HG03520 (cell line): Measurements from ENCODE around the gene PLPP3.
A peak's percentile ranks its signal among the peaks of the same experiment; 100 is the strongest.

Experiments
- ATAC-seq: cut with Tn5 transposase; IDR thresholded peaks from one replicate; pipeline ENCODE4 v1.9.1; 2021; ENCODE audit warnings: mild to moderate bottlenecking, moderate library complexity; ENCODE audit not compliant: unreplicated experiment

PLPP3 gene

GRCh38 chr1:56501426-56501825 is 77.9 kb downstream of the PLPP3 start:
- ATAC-seq = no peak

DNA sequence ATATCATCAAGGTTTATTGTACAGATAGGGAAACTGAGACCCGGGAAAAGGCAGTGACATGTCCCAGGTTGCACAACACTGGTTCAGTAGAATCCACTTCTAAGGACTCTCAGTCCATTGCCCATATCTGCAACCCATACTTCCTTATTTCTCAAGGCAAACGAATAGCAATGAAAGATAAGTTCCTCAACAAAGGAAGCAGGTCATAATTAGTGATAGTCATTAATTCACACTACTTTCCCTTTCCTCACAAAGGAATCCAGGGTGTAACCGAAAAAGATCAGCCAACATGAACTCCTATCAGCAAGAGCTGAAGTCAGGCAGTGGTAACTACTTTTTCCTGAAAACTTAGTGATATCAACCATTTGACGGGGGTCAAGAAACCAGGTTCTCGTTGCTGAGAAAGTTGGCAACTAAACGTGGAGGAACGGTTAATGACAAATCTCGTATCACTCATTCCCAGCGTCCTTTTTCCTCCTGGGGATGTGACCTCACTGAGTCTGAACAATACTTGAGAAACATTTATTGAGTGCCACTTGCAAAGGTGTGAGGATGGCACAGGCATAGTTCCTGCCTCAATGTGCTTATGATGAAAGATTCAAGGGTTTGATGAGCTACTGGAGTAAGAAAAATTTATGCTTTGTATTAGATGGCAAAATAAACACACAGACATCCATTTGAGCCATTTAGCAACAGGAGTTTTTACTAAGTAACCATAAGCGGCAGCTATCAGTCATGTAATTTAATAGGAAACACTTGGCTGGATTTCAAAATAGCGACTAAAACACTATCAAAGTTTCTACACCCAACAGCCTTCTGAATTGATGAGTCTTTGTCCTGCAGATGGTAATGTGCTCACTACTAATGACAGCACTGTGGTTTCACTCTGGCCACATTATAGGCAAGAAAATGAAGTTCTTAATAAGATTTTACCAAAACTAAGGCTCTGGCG is 82.3 kb downstream of the PLPP3 start:
- ATAC-seq = no peak

DNA sequence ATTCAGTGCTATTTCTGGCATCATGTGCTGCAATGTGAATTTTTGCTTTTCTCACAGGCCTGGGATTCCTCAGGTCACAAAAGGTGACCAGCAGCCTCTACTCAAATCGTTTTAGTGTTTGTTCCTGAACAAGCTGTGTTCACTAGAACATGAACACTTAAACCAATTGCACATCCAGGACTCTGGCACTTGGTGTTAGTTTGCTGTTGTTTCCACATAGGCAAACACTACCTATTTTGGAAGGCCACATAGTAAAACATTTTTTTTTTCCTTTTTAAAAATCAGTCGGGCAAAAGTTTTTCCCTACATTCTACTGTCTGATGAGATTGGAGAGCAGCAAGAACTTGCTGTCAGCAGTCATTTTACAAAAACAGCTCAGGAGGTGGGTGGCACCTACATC is 83.2 kb downstream of the PLPP3 start:
- ATAC-seq = no peak

- ATAC-seq = no peak
Measured at GRCh38 chr1:56495538-56495937, 83.8 kb downstream of the PLPP3 start.

- no peak for ATAC-seq
Measured at GRCh38 chr1:56494306-56494705, 85.1 kb downstream of the PLPP3 start.

DNA sequence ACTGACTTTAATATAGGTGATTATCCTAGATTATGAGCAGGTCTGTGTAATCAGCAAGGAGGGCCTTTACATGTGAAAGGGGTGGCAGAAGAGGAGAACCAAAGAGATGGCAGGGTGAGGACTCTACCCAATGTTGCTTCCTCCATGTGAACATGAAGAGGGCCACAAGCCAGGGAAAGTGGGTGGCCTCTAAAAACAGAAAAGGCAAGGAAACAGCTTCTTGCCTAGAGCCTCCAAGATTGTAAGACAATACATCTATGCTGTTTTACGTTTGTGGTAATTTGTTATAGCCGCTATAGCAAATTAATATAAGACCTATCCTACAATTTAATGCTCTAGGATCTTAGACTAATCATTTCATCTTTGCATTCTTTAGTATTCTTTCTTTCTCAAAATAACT is 85.5 kb downstream of the PLPP3 start:
- ATAC-seq = no peak

GRCh38 chr1:56491441-56491840 is 87.9 kb downstream of the PLPP3 start:
- no peak for ATAC-seq

DNA sequence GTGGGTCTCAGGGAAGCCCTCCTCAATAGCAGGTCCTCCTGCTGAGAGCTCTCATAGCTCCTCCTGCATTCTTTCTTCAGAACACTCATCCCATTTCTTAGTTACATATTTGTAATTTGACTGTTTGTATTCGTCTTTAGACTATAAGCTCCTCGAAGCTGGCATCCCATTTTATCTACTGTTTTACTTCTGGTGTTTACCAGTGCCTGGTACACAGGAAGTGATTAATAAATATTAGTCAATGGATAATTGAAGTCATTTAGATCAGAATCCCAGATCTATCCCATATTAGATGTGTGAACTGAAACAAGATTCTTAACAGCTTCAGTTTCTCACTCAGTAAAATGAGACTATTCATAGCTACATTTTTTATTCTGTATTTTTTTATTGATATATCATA is 88.7 kb downstream of the PLPP3 start:
- no peak for ATAC-seq

DNA sequence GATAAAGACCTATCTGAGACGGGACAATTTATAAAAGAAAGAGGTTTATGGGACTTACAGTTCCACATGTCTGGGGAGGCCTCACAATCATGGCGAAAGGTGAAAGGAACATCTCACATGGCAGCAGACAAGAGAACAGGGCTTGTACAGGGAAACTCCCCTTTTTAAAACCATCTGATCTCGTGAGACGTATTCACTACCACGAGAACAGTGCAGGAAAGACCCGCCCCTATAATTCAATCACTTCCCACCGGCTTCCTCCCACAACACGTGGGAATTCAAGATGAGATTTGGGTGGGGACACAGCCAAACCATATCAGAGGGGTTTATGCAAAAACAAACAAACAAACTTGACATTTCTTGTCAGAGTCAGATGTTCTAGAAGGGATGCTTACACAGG is 89.7 kb downstream of the PLPP3 start:
- ATAC-seq = no peak

DNA sequence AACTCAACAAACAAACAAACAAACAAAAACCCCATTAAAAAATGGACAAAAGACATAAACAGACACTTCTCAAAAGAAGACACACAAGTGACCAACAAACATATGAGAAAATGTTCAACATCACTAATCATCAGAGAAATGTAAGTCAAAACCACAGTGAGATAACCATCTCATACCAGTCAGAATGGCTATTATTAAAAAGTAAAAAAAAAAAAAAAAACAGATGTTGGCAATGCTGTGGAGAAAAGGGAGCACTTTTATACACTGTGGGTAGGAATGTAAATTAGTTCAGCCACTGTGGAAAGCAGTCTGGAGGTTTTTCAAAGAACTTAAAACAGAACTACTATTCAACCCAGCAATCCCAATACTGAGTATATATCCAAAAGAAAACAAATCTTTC is 94.7 kb downstream of the PLPP3 start:
- ATAC-seq = no peak

DNA sequence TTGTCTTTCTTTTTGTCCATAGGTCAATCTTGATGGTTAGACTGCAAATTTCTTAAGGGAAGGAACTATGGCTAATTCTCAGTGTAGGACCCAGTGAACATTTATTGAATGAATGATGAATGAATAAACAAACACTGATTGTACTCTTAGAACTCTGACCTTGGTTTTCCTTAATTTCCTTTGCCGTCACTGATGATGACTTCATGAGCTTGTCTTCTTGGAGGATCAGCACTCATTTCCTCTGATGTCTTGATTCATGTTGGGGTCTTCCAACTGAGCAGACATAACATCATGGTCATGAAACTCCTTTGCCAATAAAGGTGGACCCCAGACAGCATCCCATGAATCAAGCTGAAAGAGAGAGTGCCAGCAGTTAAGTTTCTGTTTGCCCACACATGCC is 96.3 kb downstream of the PLPP3 start:
- no peak for ATAC-seq

DNA sequence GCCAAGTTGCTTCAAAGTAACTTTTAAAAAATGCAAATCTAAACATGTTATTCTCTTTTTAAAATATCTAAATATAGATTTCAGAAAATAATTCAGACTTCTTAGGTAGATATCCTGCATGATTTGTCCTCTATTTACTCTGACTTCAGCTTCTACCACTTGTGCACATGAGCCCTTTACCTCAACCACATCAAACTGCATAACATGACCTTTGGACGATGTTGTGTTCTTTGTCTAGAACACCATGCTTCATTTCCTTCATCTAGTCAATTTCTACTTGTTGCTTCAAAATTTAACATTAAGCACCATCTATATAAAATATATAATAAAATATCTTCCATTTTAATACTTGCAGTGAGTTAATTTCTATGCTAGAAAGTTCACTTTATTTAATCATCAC is 96.9 kb downstream of the PLPP3 start:
- no peak for ATAC-seq

- ATAC-seq = no peak
Measured at GRCh38 chr1:56481140-56481694, 98.1 kb downstream of the PLPP3 start.

GRCh38 chr1:56478734-56479133 is 100.6 kb downstream of the PLPP3 start:
- ATAC-seq = no peak

DNA sequence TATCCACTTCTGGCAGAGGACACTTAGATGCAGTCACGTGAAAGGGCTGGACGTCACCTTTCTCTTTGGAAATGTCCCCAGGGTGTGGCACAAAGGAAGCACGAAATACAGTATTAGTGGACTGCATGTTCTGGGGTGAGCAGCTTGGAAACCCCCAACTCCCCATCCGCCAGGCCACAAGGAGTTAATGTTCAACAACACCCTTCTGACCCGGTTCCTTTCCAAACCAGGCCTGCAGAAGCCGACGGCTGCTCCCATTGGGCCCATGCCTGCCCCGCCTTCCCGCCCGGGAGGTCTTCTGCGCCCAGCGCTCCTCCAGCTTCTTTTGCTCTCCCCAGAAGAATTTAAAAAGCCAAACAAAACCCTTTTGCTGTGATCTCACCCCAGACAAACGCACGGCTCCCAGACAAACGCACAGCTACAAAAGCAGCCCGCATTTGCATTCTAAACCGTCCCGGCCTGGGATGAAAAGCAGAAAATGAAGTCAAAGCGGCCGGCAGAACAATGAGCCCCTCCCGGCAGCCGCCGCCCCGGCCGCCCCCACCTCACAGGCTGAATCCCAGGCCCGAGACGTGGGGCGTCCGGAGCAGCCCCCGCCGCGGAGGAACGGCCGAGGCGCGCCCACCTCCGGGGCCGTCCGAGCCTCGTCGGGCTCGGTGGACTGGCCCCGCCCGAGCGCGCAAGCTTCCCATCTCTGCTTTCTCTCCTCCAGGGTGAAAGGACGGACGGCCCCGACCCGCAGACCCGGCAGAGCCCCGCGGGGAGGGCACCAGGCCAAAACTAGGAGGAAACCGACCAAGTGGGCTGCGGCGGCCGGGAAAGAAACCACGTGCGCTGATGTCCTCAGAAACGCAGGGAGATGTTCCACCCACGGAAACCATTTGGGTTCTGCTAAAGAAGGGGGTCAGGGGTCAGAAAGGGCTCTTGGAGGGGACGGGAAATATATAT is 101.9 kb downstream of the PLPP3 start:
- no peak for ATAC-seq

GRCh38 chr1:56473582-56474270 is 105.6 kb downstream of the PLPP3 start:
- no peak for ATAC-seq

GRCh38 chr1:56472860-56473259 is 106.5 kb downstream of the PLPP3 start:
- ATAC-seq = peak; percentile 74

GRCh38 chr1:56469640-56470371 is 109.6 kb downstream of the PLPP3 start:
- no peak for ATAC-seq

DNA sequence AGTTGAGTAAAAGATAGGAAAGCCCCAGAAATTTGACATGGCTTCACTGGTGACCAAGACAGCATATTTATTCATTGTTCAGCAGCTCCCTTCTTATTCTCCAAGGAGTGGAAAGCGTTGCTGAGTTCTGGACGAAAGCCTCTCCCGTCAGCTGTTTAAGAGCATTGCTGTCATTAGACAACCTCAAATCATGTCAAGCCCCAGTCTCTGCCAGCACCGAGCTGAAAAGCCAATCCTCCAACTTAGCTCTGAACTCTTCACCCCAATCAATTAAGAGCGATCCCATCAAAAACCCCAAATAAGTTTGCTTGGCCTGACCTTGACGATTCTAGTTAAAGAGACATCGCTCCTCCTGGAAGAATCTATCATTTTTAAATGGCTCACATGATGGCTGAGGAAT is 110.8 kb downstream of the PLPP3 start:
- no peak for ATAC-seq

DNA sequence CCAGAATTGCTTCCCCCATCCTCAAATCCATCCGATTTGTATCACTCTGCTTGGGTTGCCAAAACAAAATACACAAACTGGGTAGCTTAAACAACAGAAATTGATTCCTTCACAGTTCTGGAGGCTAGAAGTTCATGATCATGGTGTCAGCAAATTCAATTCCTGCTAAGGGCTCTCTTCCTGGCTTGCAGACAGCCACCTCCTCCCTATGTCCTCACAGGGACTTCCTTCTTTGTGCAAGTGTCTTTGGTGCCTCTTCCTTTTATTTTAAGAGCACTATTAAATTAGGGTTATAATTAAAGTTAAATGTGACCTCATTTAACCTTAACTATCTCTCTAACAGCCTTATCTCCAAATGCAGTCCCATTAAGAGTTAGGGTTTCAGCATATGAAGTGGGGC is 112.8 kb downstream of the PLPP3 start:
- no peak for ATAC-seq
